ENCODE data around the gene B3GALT6. TPM values are rescaled to one million over a fixed set of nuclear protein-coding genes. Genes with fewer than 3 reads are reported as not detected.
A peak's percentile ranks its signal among the peaks of the same experiment; 100 is the strongest.

The B3GALT6 gene
- total RNA-seq, 1 experiment from 2014 or later = 25.9 TPM

GRCh38 chr1:1228596-1229321 lies 3.3 kb upstream of the B3GALT6 start:
- intact Hi-C loops (cut with micrococcal nuclease; ENCODE audit: unreplicated experiment) = no loop called here
- CTCF ChIA-PET = no interaction called here
- peaks cover 37% of the 10 kb centered on the region for H3K36me3 Mint-ChIP-seq (ENCODE audit: insufficient read depth, unreplicated experiment)
- DNase-seq = no peak
- TF ChIP-seq, protein P1, sequence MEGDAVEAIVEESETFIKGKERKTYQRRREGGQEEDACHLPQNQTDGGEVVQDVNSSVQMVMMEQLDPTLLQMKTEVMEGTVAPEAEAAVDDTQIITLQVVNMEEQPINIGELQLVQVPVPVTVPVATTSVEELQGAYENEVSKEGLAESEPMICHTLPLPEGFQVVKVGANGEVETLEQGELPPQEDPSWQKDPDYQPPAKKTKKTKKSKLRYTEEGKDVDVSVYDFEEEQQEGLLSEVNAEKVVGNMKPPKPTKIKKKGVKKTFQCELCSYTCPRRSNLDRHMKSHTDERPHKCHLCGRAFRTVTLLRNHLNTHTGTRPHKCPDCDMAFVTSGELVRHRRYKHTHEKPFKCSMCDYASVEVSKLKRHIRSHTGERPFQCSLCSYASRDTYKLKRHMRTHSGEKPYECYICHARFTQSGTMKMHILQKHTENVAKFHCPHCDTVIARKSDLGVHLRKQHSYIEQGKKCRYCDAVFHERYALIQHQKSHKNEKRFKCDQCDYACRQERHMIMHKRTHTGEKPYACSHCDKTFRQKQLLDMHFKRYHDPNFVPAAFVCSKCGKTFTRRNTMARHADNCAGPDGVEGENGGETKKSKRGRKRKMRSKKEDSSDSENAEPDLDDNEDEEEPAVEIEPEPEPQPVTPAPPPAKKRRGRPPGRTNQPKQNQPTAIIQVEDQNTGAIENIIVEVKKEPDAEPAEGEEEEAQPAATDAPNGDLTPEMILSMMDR (IDR thresholded peaks at IDR 0.05; ENCODE audit: unreplicated experiment) = no peak
- no peak overlapping the region for H3K27ac Mint-ChIP-seq (ENCODE audit: unreplicated experiment)
- H3K4me1 Mint-ChIP-seq (ENCODE audit: low read depth, unreplicated experiment) = peaks cover 12% of the 10 kb centered on the region
- H3K27me3 Mint-ChIP-seq (ENCODE audit: unreplicated experiment) = no peaks in the 10 kb centered on the region
- no peak overlapping the region for H3K4me3 Mint-ChIP-seq (ENCODE audit: low read depth, unreplicated experiment)
- H3K9me3 Mint-ChIP-seq (ENCODE audit: low read depth, unreplicated experiment) = no peaks in the 10 kb centered on the region
- BruUV-seq (replicated peaks) = no TSS peak

DNA sequence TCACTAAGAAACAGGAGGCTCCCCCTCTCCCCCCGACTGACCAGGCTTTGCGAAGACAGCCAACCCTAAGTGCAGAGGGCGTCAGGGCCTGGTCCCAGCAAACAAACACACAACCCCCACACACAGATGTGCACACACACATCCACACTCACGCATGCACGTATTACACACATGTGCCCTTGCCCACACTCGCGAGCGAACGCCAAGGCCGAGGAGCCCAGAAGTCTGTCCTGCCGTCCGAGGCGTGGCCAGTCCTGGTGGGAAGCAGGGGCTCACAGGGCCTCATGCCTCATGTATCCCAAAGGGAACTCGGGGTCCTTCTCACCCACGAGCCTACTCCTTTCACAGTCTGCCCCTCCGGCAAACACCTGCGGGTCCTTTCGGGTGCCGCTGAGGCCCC lies 2.3 kb upstream of the B3GALT6 start:
- TF ChIP-seq, protein P1 (IDR thresholded peaks at IDR 0.05; ENCODE audit: unreplicated experiment) = no peak
- DNase-seq = no peak
- CTCF ChIA-PET = interaction anchor here (1.5 kb wide), 1 partner anchor 107 kb away, joined by 8 read pairs; no protein-coding TSS in a partner anchor
- peaks cover 16% of the 10 kb centered on the region for H3K4me1 Mint-ChIP-seq (ENCODE audit: low read depth, unreplicated experiment)
- H3K27me3 Mint-ChIP-seq (ENCODE audit: unreplicated experiment) = no peaks in the 10 kb centered on the region
- H3K27ac Mint-ChIP-seq (ENCODE audit: unreplicated experiment) = no peak overlapping the region
- peak overlapping the region; percentile 79 for H3K4me3 Mint-ChIP-seq (ENCODE audit: low read depth, unreplicated experiment)
- no peaks in the 10 kb centered on the region for H3K9me3 Mint-ChIP-seq (ENCODE audit: low read depth, unreplicated experiment)
- no TSS peak for BruUV-seq (replicated peaks)
- H3K36me3 Mint-ChIP-seq (ENCODE audit: insufficient read depth, unreplicated experiment) = peaks cover 40% of the 10 kb centered on the region
- intact Hi-C loops (cut with micrococcal nuclease; ENCODE audit: unreplicated experiment) = loop anchor here (10.0 kb wide), 1 partner anchor 65 kb away; no protein-coding TSS in a partner anchor

DNA sequence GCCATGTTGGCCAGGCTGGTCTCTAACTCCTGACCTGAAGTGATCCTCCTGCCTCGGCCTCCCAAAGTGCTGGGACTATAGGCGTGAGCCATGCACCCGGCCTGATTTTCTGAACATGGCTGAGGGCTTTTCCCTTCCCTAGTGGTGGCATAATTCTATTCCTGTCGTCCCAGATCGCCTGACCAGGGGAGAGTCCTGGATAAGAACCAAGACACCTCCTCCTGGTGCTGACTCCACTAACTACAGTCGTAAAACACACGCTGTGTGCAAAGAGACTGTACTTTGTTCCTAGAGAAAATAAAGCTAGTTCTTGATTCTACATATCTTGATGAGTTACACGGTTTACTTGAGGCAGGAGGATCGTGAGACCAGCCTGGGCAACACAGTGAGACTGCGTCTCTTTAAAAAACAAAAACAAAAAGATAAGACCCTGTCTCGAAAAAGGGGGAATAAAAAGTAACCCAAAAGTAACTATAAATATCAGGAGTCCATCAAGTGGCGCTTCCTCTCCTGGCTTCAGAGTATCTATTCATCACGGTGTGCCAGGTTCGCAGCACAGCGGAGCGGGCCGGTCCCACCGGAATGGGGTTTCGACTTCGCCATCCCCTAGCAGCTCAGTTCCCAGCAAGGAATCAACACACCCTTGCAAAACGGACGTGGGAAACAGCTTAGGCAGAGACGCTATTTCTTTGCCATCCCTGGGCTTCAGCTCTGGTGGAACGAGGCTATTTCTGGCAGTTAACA lies 1.2 kb upstream of the B3GALT6 start:
- peak overlapping the region; percentile 79 for H3K4me3 Mint-ChIP-seq (ENCODE audit: low read depth, unreplicated experiment)
- H3K4me1 Mint-ChIP-seq (ENCODE audit: low read depth, unreplicated experiment) = peaks cover 16% of the 10 kb centered on the region
- TSS peak; percentile 89 for BruUV-seq (replicated peaks)
- H3K27me3 Mint-ChIP-seq (ENCODE audit: unreplicated experiment) = no peaks in the 10 kb centered on the region
- DNase-seq = no peak
- H3K9me3 Mint-ChIP-seq (ENCODE audit: low read depth, unreplicated experiment) = no peaks in the 10 kb centered on the region
- intact Hi-C loops (cut with micrococcal nuclease; ENCODE audit: unreplicated experiment) = loop anchor here (10.0 kb wide), 1 partner anchor 66 kb away; no protein-coding TSS in a partner anchor
- CTCF ChIA-PET = interaction anchor here (0.6 to 1.5 kb wide), 2 partner anchors 73 to 108 kb away, joined by 5 to 8 read pairs; no protein-coding TSS in a partner anchor
- H3K36me3 Mint-ChIP-seq (ENCODE audit: insufficient read depth, unreplicated experiment) = peaks cover 39% of the 10 kb centered on the region
- H3K27ac Mint-ChIP-seq (ENCODE audit: unreplicated experiment) = peak overlapping the region; percentile 85
- TF ChIP-seq, protein P1 (IDR thresholded peaks at IDR 0.05; ENCODE audit: unreplicated experiment) = no peak

- intact Hi-C loops (cut with micrococcal nuclease; ENCODE audit: unreplicated experiment) = loop anchor here (10.0 kb wide), 1 partner anchor 67 kb away; no protein-coding TSS in a partner anchor
- CTCF ChIA-PET = interaction anchor here (0.6 to 1.5 kb wide), 2 partner anchors 74 to 109 kb away, joined by 5 to 8 read pairs; no protein-coding TSS in a partner anchor
- peak within 1 kb of the TSS; percentile 79 for H3K4me3 Mint-ChIP-seq (ENCODE audit: low read depth, unreplicated experiment)
- H3K4me1 Mint-ChIP-seq (ENCODE audit: low read depth, unreplicated experiment) = peaks cover 16% of the 10 kb centered on the region
- BruUV-seq (replicated peaks) = no TSS peak
- TF ChIP-seq, protein P1 (IDR thresholded peaks at IDR 0.05; ENCODE audit: unreplicated experiment) = no peak
- peaks cover 41% of the 10 kb centered on the region for H3K36me3 Mint-ChIP-seq (ENCODE audit: insufficient read depth, unreplicated experiment)
- peak; percentile 94 for DNase-seq
- no peaks in the 10 kb centered on the region for H3K27me3 Mint-ChIP-seq (ENCODE audit: unreplicated experiment)
- peak within 1 kb of the TSS; percentile 85 for H3K27ac Mint-ChIP-seq (ENCODE audit: unreplicated experiment)
- no peaks in the 10 kb centered on the region for H3K9me3 Mint-ChIP-seq (ENCODE audit: low read depth, unreplicated experiment)
Observed at GRCh38 chr1:1231400-1232207, 433 bp upstream of the B3GALT6 start, which contains the start of gene SDF4. Gene SDF4, minus strand, starts transcription at chr1:1232001. Its CDS starts 3,229 bp downstream, at chr1:1228772.
